H54 (cell line): Measurements from ENCODE around the gene ALK.
"Not testable (repeated sequence)": the region's sequence is repeated elsewhere in the genome, so short reads cannot be mapped to it uniquely, and the experiment has no call there.

Source experiments
- DNase-seq: peaks from one replicate; pipeline ENCODE4 v3.0.0; 2011; ENCODE audit warnings: low spot score, mixed read lengths; ENCODE audit not compliant: insufficient read length
- FAIRE-seq: peaks from 3 replicates; lab custom pipeline; 2011; peaks lifted over from hg19 to GRCh38; lab: Jason Lieb, UNC
- POLR2A ChIP-seq: IDR thresholded peaks from 2 replicates; pipeline ENCODE4 v1.6.1; 2011; ENCODE audit warnings: low read depth, mild to moderate bottlenecking, low read length

ALK gene

GRCh38 chr2:29841386-29842004 lies 79.9 kb downstream of the ALK start:
- DNase-seq (peak; percentile 15), FAIRE-seq (no peak)
- TF ChIP-seq POLR2A: no peak

GRCh38 chr2:29839306-29839705 lies 82.1 kb downstream of the ALK start:
- no peak for TF ChIP-seq POLR2A
- FAIRE-seq: no peak
- DNase-seq: no peak

- FAIRE-seq: no peak
- no peak for DNase-seq
- TF ChIP-seq POLR2A: no peak
Observed at GRCh38 chr2:29837925-29838324, 83.5 kb downstream of the ALK start.

- no peak for DNase-seq
- no peak for FAIRE-seq
- TF ChIP-seq POLR2A: no peak
Observed at GRCh38 chr2:29834624-29835023, 86.8 kb downstream of the ALK start.

GRCh38 chr2:29834036-29834540 lies 87.3 kb downstream of the ALK start:
- DNase-seq (no peak), FAIRE-seq (no peak)
- no peak for TF ChIP-seq POLR2A

- FAIRE-seq (no peak), DNase-seq (no peak)
- TF ChIP-seq POLR2A: no peak
Observed at GRCh38 chr2:29831560-29831959, 89.8 kb downstream of the ALK start.

GRCh38 chr2:29829841-29830240 lies 91.5 kb downstream of the ALK start:
- TF ChIP-seq POLR2A: no peak
- FAIRE-seq (no peak), DNase-seq (no peak)

- not testable (repeated sequence) for FAIRE-seq, DNase-seq
Observed at GRCh38 chr2:29824145-29824544, 97.2 kb downstream of the ALK start.

- DNase-seq: no peak
- no peak for FAIRE-seq
- no peak for TF ChIP-seq POLR2A
Observed at GRCh38 chr2:29821591-29821990, 99.8 kb downstream of the ALK start.

GRCh38 chr2:29819570-29819969 lies 101.8 kb downstream of the ALK start:
- FAIRE-seq (no peak), DNase-seq (no peak)
- no peak for TF ChIP-seq POLR2A

GRCh38 chr2:29817801-29818680 lies 103.3 kb downstream of the ALK start:
- no peak for DNase-seq
- no peak for FAIRE-seq
- TF ChIP-seq POLR2A: no peak

GRCh38 chr2:29817299-29817698 lies 104.1 kb downstream of the ALK start:
- FAIRE-seq: no peak
- TF ChIP-seq POLR2A: no peak
- no peak for DNase-seq

GRCh38 chr2:29816651-29817050 lies 104.7 kb downstream of the ALK start:
- FAIRE-seq (no peak), DNase-seq (no peak)
- no peak for TF ChIP-seq POLR2A

- FAIRE-seq (no peak), DNase-seq (no peak)
- TF ChIP-seq POLR2A: no peak
Observed at GRCh38 chr2:29811378-29811777, 110.0 kb downstream of the ALK start.
